BJ (cell line): ENCODE data around the gene ARL6IP4. TPM values are rescaled to one million over a fixed set of nuclear protein-coding genes. Genes with fewer than 3 reads are reported as not detected.

Experiments used
- CTCF ChIA-PET: fragments of 350-600 bp; formaldehyde crosslinking; extraction: SDS; loops from one replicate; lab custom pipeline; 2021; ENCODE audit warnings: antibody characterized with exemption, inconsistent platforms; lab: Yijun Ruan, JAX
- POLR2A ChIA-PET: fragments of 300-600 bp; sonication (Branson Sonifier 250); formaldehyde crosslinking; extraction: SDS; loops from one replicate; lab custom pipeline; 2021; ENCODE audit warnings: antibody characterized with exemption; lab: Charles Lee
- DNase-seq: peaks from one replicate; pipeline ENCODE4 v3.0.0-alpha.2; 2011; ENCODE audit warnings: low read depth
- H3K27me3 ChIP-seq: 2 replicates; pipeline ENCODE4 v1.6.0; 2011; ENCODE audit warnings: low read length; ENCODE audit not compliant: control insufficient read depth, insufficient read depth
- H3K36me3 ChIP-seq: 2 replicates; pipeline ENCODE4 v1.5.1; 2011; ENCODE audit warnings: low read length; ENCODE audit not compliant: control insufficient read depth, insufficient read depth
- H3K4me3 ChIP-seq: 2 replicates; pipeline ENCODE4 v1.5.1; 2011; ENCODE audit warnings: low read depth, mild to moderate bottlenecking, control low read depth, low read length
- CTCF ChIP-seq: IDR thresholded peaks from 2 replicates; pipeline ENCODE4 v1.5.1; 2011; ENCODE audit warnings: low read depth, mild to moderate bottlenecking, control low read depth, inconsistent platforms, low read length, moderate library complexity; ENCODE audit not compliant: insufficient read depth
- polyA plus RNA-seq: library from polyadenylated mRNA; depleted of rRNA; stranded (reverse); fragments of >200 nt; gene quantifications from 2 replicates; pipeline ENCODE4 v1.2.3, GENCODE V29; 2011

The ARL6IP4 gene
- polyA plus RNA-seq, 1 experiment, result 190 TPM

DNA sequence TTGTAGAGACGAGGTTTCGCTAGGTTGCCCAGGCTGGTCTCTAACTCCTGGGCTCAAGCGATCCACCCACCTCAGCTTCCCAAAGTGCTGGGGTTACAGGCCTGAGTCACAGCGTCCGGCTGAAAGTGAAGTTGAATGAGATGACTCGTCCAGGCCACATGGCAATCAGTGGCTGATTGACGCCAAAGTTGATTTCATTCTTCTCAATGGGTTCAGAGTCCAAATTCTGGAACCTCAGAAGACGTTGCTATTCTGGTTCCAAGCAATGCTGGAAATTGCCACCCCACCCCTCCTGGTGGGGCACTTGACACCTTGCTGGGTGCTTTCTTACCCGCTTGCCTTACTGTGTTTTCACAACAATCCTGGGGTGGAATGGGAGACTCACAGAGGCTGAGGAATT, 29.1 kb upstream of the ARL6IP4 start:
- POLR2A ChIA-PET, result no interaction called here
- DNase-seq, result no peak

DNA sequence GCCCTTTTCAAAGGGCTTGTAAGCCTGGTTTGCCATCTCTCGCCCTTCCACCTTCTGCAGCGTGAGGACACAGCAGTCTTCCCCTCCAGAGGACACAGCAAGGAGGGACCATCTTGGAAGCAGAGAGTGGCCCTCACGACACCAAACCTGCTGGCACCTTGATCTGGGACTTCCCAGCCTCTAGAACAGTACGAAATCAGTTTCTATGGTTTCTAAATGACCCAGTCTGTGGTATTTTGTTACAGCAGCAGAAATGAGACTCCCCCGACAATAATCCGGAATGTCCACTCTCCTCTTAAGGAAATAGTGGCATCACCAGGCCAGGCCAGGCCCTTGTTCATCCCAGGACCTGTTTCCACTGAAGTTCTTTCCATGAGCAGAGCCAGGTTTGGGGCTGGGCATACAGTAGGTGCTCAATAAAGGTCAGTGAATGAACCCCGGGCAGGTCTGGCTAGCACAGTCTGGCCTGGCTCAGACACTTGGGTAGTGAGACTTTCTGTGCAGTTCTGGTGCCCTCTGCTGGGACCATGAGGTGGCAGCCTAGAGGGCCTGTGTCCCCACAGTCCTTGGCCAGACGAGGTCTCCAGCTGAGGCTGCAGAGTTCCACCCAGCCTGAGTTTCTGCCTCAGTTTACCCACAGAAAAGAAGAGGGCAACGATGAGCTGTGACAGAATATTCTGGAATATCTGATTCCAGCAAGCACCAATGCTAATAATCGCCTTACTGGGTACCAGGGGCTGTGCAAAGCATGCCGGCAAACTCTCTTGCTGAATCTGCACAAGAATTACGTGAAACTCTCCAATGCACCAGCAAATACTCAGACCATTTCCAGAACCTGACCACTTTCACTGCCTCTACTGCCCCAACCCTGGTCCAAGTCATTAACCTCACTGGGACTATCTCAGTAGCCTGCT, 28.2 kb upstream of the ARL6IP4 start:
- CTCF ChIA-PET, result interaction anchor here (0.7 to 15.1 kb wide), 14 partner anchors 9 to 179 kb away, joined by 3 to 275 read pairs (median 4); partner anchors contain the start of genes ABCB9 and OGFOD2
- TF ChIP-seq CTCF, result peak; percentile 94

More for the DNA sequence above, 29.1 kb upstream of the ARL6IP4 start:
- CTCF ChIA-PET, result interaction anchor here (0.7 to 15.1 kb wide), 5 partner anchors 69 to 178 kb away, joined by 3 to 275 read pairs (median 4); no protein-coding TSS in a partner anchor
- Histone ChIP-seq H3K4me3 (no peak overlapping the region), H3K36me3 (no peaks in the 10 kb centered on the region), H3K27me3 (no peaks in the 10 kb centered on the region)
- no peak for TF ChIP-seq CTCF

GRCh38 chr12:122955156-122955555, 25.3 kb upstream of the ARL6IP4 start:
- H3K27me3 ChIP-seq, result no peaks in the 10 kb centered on the region
- POLR2A ChIA-PET, result no interaction called here
- H3K36me3 ChIP-seq, result peaks cover 2% of the 10 kb centered on the region
- no peak for DNase-seq
- TF ChIP-seq CTCF, result no peak
- no peak overlapping the region for H3K4me3 ChIP-seq
- CTCF ChIA-PET, result interaction anchor here (0.5 to 15.1 kb wide), 6 partner anchors 14 to 323 kb away, joined by 3 to 275 read pairs (median 3); no protein-coding TSS in a partner anchor

More for the DNA sequence above, 28.2 kb upstream of the ARL6IP4 start:
- no peaks in the 10 kb centered on the region for H3K27me3 ChIP-seq
- H3K4me3 ChIP-seq, result no peak overlapping the region
- no peak for DNase-seq
- POLR2A ChIA-PET, result no interaction called here
- H3K36me3 ChIP-seq, result no peaks in the 10 kb centered on the region

- Histone ChIP-seq H3K4me3 (no peak overlapping the region), H3K36me3 (peaks cover 3% of the 10 kb centered on the region), H3K27me3 (no peaks in the 10 kb centered on the region)
- CTCF ChIA-PET, result interaction anchor here (0.5 to 15.1 kb wide), 5 partner anchors 15 to 322 kb away, joined by 3 to 275 read pairs (median 3); no protein-coding TSS in a partner anchor
- TF ChIP-seq CTCF, result no peak
- POLR2A ChIA-PET, result no interaction called here
- no peak for DNase-seq
Observed at GRCh38 chr12:122956035-122956434, 24.4 kb upstream of the ARL6IP4 start.
